HCT116 (cell line): ENCODE measurements around the gene HMCES. TPM values are rescaled to one million over a fixed set of nuclear protein-coding genes. Genes with fewer than 3 reads are reported as not detected.

Experiments
- ATAC-seq: fragments of 200-7000 bp; cut with Tn5 transposase; 2 replicates; pipeline ENCODE4 v1.9.1; 2020; ENCODE audit warnings: mild to moderate bottlenecking, moderate library complexity
- BruUV-seq: library from RNA; stranded (reverse); fragments of 400-500 nt; replicated peaks from 2 replicates; lab custom pipeline; 2021; lab: Mats Ljungman, UMichigan
- CTCF ChIA-PET: fragments of 300-600 bp; sonication (Branson Sonifier 250); formaldehyde crosslinking; loops from one replicate; lab custom pipeline; 2021; ENCODE audit warnings: antibody characterized with exemption; lab: Charles Lee
- POLR2A ChIA-PET: fragments of 300-600, 350-600 bp; sonication (Branson Sonifier 250); formaldehyde crosslinking; loops from one replicate; lab custom pipeline; 2021; ENCODE audit warnings: antibody characterized with exemption; lab: Charles Lee
- RAD21 ChIA-PET, 2 experiments: fragments of 300-600 bp; sonication (Branson Sonifier 250); formaldehyde crosslinking; loops; one replicate each; lab custom pipeline; 2023; ENCODE audit warnings: low total read pairs in 2 of 2; ENCODE audit not compliant: uncharacterized antibody in 2 of 2, unreplicated experiment in 2 of 2, low non-redundant PET in 1 of 2; lab: Charles Lee
- DNase-seq: peaks from one replicate; pipeline ENCODE4 v3.0.0-alpha.2; 2010; ENCODE audit warnings: low read depth, low spot score
- H2AFZ ChIP-seq: fragments of 200-600 bp; shearing (Covaris generic), sonication (generic); 2 replicates; pipeline ENCODE4 v1.6.1; 2017; ENCODE audit warnings: low read depth, mixed run types, mixed read lengths, antibody characterized with exemption, low read length; ENCODE audit not compliant: poor library complexity, severe bottlenecking
- H3K27ac ChIP-seq: 2 replicates; pipeline ENCODE4 v1.5.1; 2012; ENCODE audit warnings: low read depth, low read length
- H3K27me3 ChIP-seq: fragments of 200-600 bp; sonication (generic); 2 replicates; pipeline ENCODE4 v1.6.1; 2016; ENCODE audit warnings: mixed run types, low read length, mixed read lengths; ENCODE audit not compliant: insufficient read depth
- H3K36me3 ChIP-seq, 2 experiments: fragments of 200-500 bp in 1 of 2; fragments of 200-600 bp in 1 of 2; sonication (Bioruptor generic) in 1 of 2; sonication (generic) in 1 of 2; 2 replicates each; pipeline versions ENCODE4 v1.5.1 to v1.6.1; 2014 to 2016; ENCODE audit warnings: low read length in 2 of 2, inconsistent platforms in 1 of 2, mixed read lengths in 1 of 2, mixed run types in 1 of 2; ENCODE audit not compliant: insufficient read depth in 2 of 2, control insufficient read depth in 1 of 2
- H3K4me1 ChIP-seq, 2 experiments: fragments of 200-600 bp in 1 of 2; sonication (generic) in 1 of 2; 2 replicates each; pipeline versions ENCODE4 v1.5.1 to v1.6.1; 2012 to 2017; ENCODE audit warnings: low read length in 2 of 2, inconsistent platforms in 1 of 2, mild to moderate bottlenecking in 1 of 2, mixed read lengths in 1 of 2, mixed run types in 1 of 2, moderate library complexity in 1 of 2; ENCODE audit not compliant: insufficient read depth in 2 of 2, control insufficient read depth in 1 of 2
- H3K4me2 ChIP-seq: fragments of 200-600 bp; sonication (generic); 2 replicates; pipeline ENCODE4 v1.6.1; 2017; ENCODE audit warnings: mixed run types, low read length, mixed read lengths
- H3K4me3 ChIP-seq, 2 experiments: fragments of 200-600 bp in 1 of 2; sonication (generic) in 1 of 2; replicated peaks in 1 of 2; 2 replicates each; pipeline ENCODE4 v1.5.1; 2011 to 2016; ENCODE audit warnings: low read length in 2 of 2, control low read depth in 1 of 2, low read depth in 1 of 2, mild to moderate bottlenecking in 1 of 2, mixed read lengths in 1 of 2, mixed run types in 1 of 2
- H3K79me2 ChIP-seq: fragments of 200-600 bp; sonication (generic); 2 replicates; pipeline ENCODE4 v1.6.1; 2017; ENCODE audit warnings: mild to moderate bottlenecking, mixed run types, low read length, moderate library complexity, mixed read lengths; ENCODE audit not compliant: insufficient read depth
- H3K9ac ChIP-seq: fragments of 200-600 bp; sonication (generic); 2 replicates; pipeline ENCODE4 v1.6.1; 2016; ENCODE audit warnings: low read length, mixed read lengths
- H3K9me2 ChIP-seq: fragments of 200-600 bp; sonication (generic), shearing (Covaris generic); 2 replicates; pipeline ENCODE4 v1.6.1; 2017; ENCODE audit warnings: mixed run types, mild to moderate bottlenecking, moderate library complexity; ENCODE audit not compliant: insufficient read depth
- H3K9me3 ChIP-seq, 2 experiments: fragments of 200-500 bp in 1 of 2; fragments of 200-600 bp in 1 of 2; sonication (Bioruptor generic) in 1 of 2; sonication (generic) in 1 of 2; 2 replicates each; pipeline ENCODE4 v1.6.1; 2014 to 2017; ENCODE audit warnings: low read length in 2 of 2, mixed read lengths in 2 of 2, inconsistent platforms in 1 of 2, low read depth in 1 of 2, mild to moderate bottlenecking in 1 of 2, mixed run types in 1 of 2, moderate library complexity in 1 of 2; ENCODE audit not compliant: control insufficient read depth in 1 of 2, insufficient read depth in 1 of 2
- H4K20me1 ChIP-seq: fragments of 200-600 bp; sonication (generic), shearing (Covaris generic); 2 replicates; pipeline ENCODE4 v1.6.1; 2017; ENCODE audit warnings: mixed run types, mild to moderate bottlenecking, moderate library complexity; ENCODE audit not compliant: insufficient read depth
- CTCF ChIP-seq, 3 experiments: fragments of 200-600 bp in 1 of 3; sonication (generic) in 1 of 3; IDR thresholded peaks in 2 of 3; conservative IDR thresholded peaks in 1 of 3; 2 replicates each; pipeline ENCODE4 v1.5.1; 2012 to 2017; ENCODE audit warnings: low read depth in 2 of 3, low read length in 2 of 3, antibody characterized with exemption in 1 of 3, borderline replicate concordance in 1 of 3, control low read depth in 1 of 3, mild to moderate bottlenecking in 1 of 3, mixed read lengths in 1 of 3, mixed run types in 1 of 3, moderate library complexity in 1 of 3; ENCODE audit not compliant: insufficient read depth in 1 of 3
- ELF1 ChIP-seq: IDR thresholded peaks from 2 replicates; pipeline ENCODE4 v1.6.1; 2012; ENCODE audit warnings: low read depth, borderline replicate concordance
- FOSL1 ChIP-seq: IDR thresholded peaks from 2 replicates; pipeline ENCODE4 v1.6.1; 2012; ENCODE audit warnings: low read depth
- RAD21 ChIP-seq: IDR thresholded peaks from 2 replicates; pipeline ENCODE4 v1.6.1; 2012; ENCODE audit warnings: low read depth, mild to moderate bottlenecking
- SRF ChIP-seq: IDR thresholded peaks from 2 replicates; pipeline ENCODE4 v1.6.1; 2012; ENCODE audit warnings: low read depth
- ZBTB33 ChIP-seq: IDR thresholded peaks from 2 replicates; pipeline ENCODE4 v1.6.1; 2011; ENCODE audit warnings: mild to moderate bottlenecking, low read length, moderate library complexity; ENCODE audit not compliant: insufficient replicate concordance; ENCODE audit errors: extremely low read depth
- intact Hi-C: fragments of 100-400 bp; cut with micrococcal nuclease; formaldehyde crosslinking; loops from 2 replicates; pipeline ENCODE4 v1.10.0; 2022
- total RNA-seq: library from RNA; stranded (reverse); gene quantifications from one replicate; pipeline ENCODE4 v1.2.1, GENCODE V29; 2021; ENCODE audit not compliant: unreplicated experiment

The HMCES gene
- total RNA-seq, 1 experiment from 2014 or later, result 78.9 TPM

GRCh38 chr3:129345971-129346370 lies 67.3 kb downstream of the HMCES start:
- Histone ChIP-seq H3K36me3 (no peaks in the 10 kb centered on the region), H4K20me1 (no peaks in the 10 kb centered on the region), H3K4me3 (no peak overlapping the region), H3K9ac (no peak overlapping the region), H3K79me2 (no peaks in the 10 kb centered on the region), H3K27me3 (no peaks in the 10 kb centered on the region), H3K9me3 (no peaks in the 10 kb centered on the region), H3K9me2 (no peaks in the 10 kb centered on the region), H3K27ac (no peak overlapping the region), H2AFZ (no peak overlapping the region), H3K4me2 (no peak overlapping the region), H3K4me1 (peaks cover 9 to 13% of the 10 kb centered on the region in 2 experiments; a peak in 2 of 4 replicates)
- POLR2A ChIA-PET, result no interaction called here
- no TSS peak for BruUV-seq
- ATAC-seq, result no peak
- no peak for TF ChIP-seq ZBTB33
- no peak for TF ChIP-seq ELF1
- RAD21 ChIA-PET, result no interaction called here
- CTCF ChIA-PET, result no interaction called here
- intact Hi-C loops, result no loop called here
- DNase-seq, result no peak

- CTCF ChIA-PET, result no interaction called here
- RAD21 ChIA-PET, result no interaction called here
- Histone ChIP-seq H3K9ac (no peak overlapping the region), H4K20me1 (no peaks in the 10 kb centered on the region), H3K27me3 (no peaks in the 10 kb centered on the region), H3K4me3 (no peak overlapping the region), H3K9me3 (no peaks in the 10 kb centered on the region), H2AFZ (no peak overlapping the region), H3K4me2 (no peak overlapping the region), H3K9me2 (no peaks in the 10 kb centered on the region), H3K4me1 (peaks cover 9 to 13% of the 10 kb centered on the region in 2 experiments; a peak in 2 of 4 replicates), H3K79me2 (no peaks in the 10 kb centered on the region), H3K27ac (no peak overlapping the region), H3K36me3 (no peaks in the 10 kb centered on the region)
- TF ChIP-seq CTCF (IDR thresholded peaks at IDR 0.05 in 2 of 3, conservative IDR thresholded peaks at IDR 0.05 in 1 of 3; ENCODE audit: borderline replicate concordance in 1 of 3, insufficient read depth in 1 of 3, low read depth in 2 of 3, low read length in 2 of 3) (no peak), SRF (no peak), RAD21 (no peak), FOSL1 (no peak), ZBTB33 (no peak)
- DNase-seq (no peak), ATAC-seq (no peak)
- BruUV-seq, result no TSS peak
- POLR2A ChIA-PET, result no interaction called here
- intact Hi-C loops, result no loop called here
Measured at GRCh38 chr3:129346695-129347457, 68.2 kb downstream of the HMCES start.
